Middle frontal gyrus (tissue), 1 donor: ENCODE measurements around the gene CC2D1A.
"Not testable (repeated sequence)": the region's sequence is repeated elsewhere in the genome, so short reads cannot be mapped to it uniquely, and the experiment has no call there.

Experiments
- DNase-seq: peaks from one replicate; pipeline ENCODE4 v3.0.0-alpha.2; 2015; ENCODE audit warnings: low spot score; ENCODE audit errors: extremely low spot score

The CC2D1A gene

DNA sequence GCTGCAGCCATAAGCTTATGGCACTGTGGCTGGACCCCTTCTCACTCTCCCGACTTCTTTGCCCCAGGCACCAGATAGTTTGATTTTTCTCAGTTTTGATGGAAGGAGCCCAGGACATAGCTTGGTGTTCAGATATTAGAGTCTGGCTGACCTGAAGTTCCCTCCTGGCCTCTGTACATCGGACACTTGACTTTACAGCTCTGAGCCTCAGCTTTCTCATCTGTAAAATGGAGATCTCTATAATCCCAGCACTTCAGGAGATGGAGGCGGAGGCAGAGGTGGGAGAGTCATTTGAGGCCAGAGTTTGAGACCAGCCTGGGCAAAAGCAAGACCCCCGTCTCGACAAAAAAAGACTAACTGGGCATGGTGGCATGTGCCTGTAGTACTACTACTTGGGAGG, 909 bp downstream of the CC2D1A start:
- DNase-seq = no peak

- no peak for DNase-seq
These were observed 2.7 kb downstream of the CC2D1A start for GRCh38 chr19:13908674-13909073.

GRCh38 chr19:13909430-13909829, 3.4 kb downstream of the CC2D1A start:
- no peak for DNase-seq

DNA sequence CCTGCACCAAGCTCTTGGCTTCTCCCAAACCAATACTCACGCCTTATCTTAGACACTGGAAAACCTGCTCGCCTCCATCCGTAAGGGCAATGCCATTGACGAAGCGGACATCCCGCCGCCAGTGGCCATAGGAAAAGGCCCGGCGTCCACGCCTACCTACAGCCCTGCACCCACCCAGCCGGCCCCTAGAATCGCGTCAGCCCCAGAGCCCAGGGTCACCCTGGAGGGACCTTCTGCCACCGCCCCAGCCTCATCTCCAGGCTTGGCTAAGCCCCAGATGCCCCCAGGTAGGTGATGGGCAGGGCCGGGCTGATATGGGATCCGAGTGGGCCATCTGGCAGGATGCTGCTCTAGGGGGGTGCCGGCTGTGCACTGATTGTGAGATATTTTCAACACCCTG, 7.4 kb downstream of the CC2D1A start:
- DNase-seq = no peak

GRCh38 chr19:13914777-13915176, 8.8 kb downstream of the CC2D1A start:
- DNase-seq = no peak

GRCh38 chr19:13917888-13918406, 11.9 kb downstream of the CC2D1A start:
- DNase-seq = no peak

DNA sequence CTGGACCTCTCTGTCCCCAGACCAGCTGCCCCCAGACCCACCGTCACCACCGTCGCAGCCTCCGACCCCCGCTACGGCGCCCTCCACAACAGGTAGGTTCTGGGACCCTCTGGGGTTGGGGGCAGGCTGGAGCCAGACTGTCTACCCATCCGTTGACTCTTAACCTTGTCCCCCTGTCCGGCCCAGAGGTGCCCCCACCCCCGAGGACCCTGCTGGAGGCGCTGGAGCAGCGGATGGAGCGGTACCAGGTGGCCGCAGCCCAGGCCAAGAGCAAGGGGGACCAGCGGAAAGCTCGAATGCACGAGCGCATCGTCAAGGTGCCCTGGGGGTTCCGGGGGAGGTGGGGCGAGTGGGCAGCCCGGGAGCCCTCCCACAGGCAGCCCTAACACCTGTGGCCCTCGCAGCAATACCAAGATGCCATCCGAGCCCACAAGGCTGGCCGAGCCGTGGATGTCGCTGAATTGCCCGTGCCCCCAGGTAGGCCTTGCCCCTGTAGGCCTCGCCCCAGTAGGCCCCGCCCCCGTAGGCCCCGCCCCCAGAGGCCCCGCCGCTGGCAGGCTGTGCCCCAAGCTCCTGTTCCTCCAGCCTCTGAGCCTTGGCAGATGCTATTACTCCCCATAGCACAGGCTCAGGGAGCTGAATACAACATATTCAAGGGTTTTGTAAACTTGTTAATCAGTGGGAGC, 12.9 kb downstream of the CC2D1A start:
- DNase-seq = no peak

DNA sequence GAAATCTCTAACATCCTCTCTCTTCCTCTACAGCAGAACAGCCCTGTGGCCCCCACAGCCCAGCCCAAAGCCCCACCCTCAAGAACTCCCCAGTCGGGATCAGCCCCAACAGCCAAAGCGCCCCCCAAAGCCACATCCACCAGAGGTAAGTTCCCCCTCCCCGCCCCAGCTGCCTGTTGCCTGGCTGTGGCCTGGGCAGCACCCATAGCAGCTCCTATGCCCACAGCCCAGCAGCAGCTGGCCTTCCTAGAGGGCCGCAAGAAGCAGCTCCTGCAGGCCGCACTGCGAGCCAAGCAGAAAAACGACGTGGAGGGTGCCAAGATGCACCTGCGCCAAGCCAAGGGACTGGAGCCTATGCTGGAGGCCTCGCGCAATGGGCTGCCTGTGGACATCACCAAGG, 14.5 kb downstream of the CC2D1A start:
- DNase-seq = no peak

GRCh38 chr19:13920940-13921747, 15.1 kb downstream of the CC2D1A start:
- no peak for DNase-seq

GRCh38 chr19:13922118-13922517, 16.1 kb downstream of the CC2D1A start:
- DNase-seq = not testable (repeated sequence)

DNA sequence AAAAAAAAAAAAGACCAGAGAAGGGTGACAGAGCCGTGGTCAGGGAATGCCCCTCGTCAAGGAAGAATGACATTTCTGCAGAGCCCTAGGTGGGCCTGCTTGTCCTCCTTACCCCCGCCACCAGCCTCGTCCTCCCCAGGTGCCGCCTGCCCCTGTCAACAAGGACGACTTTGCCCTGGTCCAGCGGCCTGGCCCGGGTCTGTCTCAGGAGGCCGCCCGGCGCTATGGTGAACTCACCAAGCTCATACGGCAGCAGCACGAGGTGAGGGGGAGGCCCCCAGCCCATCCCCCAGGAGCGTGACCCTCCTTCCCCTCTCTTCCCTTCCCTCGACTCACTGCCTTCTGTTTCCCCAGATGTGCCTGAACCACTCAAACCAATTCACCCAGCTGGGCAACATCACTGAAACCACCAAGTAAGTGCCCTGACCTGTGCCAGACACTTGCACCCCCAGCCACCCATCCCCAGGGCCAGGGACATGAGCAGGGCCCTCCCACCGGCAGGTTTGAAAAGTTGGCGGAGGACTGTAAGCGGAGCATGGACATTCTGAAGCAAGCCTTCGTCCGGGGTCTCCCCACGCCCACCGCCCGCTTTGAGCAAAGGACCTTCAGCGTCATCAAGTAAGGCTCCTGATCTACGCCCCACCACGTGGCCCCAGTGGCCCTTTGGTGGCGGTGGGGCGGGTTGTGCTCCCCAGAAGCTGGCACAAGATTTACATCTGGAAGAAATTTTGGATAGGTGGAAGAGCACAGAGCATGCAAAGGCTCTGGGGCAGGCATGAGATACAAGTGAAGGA, 17.4 kb downstream of the CC2D1A start:
- no peak for DNase-seq

DNA sequence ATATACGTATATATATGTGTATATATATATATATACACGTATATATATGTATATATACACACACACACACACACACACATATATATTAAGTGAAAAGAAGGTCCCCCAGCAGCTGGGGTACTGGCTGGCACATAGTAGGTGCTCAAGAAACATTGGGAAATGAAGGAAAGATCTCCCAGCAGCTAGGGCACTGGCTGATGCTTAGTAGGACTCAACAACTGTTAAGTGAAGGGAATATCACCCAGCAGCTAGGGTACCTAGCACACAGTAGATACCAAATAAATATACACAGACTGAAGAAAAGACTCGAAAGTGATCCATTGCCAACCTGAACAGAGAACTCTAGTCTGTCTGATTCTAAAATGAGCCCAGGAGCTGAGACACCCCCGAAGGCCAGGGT, 20.0 kb downstream of the CC2D1A start:
- no peak for DNase-seq

GRCh38 chr19:13926715-13927114, 20.7 kb downstream of the CC2D1A start:
- no peak for DNase-seq

DNA sequence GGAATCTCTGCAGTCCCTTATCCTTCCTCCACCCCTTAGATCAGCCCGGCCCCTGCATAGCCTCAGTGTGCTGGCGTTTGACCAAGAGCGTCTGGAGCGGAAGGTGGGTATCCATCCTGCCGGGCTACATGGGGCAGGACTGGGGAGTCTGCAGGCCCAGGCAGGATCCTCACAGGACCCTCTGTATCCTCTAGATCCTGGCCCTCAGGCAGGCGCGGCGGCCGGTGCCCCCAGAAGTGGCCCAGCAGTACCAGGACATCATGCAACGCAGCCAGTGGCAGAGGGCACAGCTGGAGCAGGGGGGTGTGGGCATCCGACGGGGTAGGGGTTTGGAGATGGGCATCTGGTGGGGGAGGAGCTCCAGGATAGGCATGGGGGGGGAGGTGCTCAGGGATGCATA, 23.3 kb downstream of the CC2D1A start:
- no peak for DNase-seq

DNA sequence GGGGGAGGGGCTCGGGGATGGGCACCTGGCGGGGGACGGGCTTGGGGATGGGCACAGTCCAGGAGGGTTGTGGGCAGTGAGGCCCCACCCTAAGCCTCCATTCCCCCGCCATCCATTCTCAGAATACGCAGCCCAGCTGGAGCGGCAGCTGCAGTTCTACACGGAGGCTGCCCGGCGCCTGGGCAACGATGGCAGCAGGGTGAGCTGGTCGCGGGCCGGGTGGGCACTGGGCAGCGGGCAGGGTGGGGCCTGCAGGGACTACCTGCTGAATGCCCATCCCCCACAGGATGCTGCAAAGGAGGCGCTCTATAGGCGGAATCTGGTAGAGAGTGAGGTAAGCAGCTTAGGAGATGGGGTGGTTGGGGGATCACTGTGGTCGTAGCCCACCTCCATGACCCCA, 24.0 kb downstream of the CC2D1A start:
- DNase-seq = no peak

- no peak for DNase-seq
These were observed 24.4 kb downstream of the CC2D1A start for GRCh38 chr19:13930402-13930801.

- DNase-seq = no peak
These were observed 25.6 kb downstream of the CC2D1A start for GRCh38 chr19:13931391-13932148.

DNA sequence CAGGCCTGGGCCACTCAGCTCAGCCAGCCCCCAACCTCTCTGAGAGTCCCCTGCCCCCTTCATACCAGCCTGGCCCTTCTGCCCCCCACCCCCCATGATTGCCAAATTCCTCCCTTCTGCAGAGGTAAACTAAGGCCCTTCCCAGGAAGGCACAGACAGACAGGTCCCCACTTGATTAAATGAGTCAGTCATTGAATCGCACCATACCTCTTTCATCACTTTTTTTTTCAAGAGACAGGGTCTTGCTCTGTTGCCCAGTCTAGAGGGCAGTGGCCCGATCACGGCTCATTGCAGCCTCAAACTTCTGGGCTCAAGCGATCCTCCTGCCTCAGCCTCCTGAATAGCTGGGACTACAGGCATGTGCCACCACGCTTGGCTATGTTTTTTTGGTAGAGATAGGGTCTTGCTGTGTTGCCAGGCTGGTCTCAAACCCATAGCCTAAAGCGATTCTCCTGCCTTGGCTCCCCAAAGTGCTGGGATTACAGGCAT, 26.2 kb downstream of the CC2D1A start:
- DNase-seq = no peak

DNA sequence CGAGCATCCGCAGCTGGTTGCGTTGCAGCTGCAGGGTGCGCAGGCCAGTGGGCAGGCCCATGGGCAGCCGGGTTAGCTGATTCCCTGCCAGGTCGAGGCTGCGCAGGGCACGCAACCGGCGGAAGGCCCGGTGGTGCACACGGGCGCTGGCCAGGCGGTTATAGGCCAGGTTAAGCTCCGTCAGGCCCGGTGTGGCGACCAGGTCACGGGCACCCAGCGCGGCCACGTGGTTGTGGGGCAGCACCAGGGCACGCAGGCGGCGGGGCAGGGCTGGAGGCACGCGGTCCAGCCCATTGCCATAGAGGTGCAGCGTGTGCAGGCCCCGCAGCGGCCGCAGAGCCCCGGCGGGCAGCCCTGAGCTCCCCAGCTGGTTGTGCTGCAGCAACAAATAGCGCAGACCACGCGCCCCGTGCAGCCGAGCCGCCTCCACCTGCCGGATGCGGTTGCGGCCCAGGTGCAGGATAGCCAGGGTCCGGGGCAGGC, 27.0 kb downstream of the CC2D1A start:
- no peak for DNase-seq

DNA sequence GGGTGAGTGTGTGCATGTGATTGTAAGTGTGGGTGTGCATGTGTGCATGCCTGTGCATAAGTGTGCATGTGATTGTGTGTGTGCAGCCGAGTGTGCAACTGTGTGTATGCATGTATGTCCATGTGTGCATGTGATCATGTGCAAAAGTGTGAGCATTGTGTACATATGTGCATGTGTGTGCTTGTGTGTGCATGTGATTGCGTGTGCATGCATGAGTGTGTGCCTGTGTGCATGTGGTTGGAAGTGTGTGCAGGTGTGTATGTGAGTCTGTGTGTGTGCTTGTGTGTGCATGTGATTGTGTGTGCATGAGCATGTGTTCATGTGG, 28.7 kb downstream of the CC2D1A start:
- no peak for DNase-seq
